ENCODE results near the gene KIF25.

The KIF25 gene

GRCh38 chr6:167980911-167981580, 16.4 kb upstream of the KIF25 start:
- DNase-seq (ENCODE audit: low spot score): no peak
- TF ChIP-seq, protein P1, sequence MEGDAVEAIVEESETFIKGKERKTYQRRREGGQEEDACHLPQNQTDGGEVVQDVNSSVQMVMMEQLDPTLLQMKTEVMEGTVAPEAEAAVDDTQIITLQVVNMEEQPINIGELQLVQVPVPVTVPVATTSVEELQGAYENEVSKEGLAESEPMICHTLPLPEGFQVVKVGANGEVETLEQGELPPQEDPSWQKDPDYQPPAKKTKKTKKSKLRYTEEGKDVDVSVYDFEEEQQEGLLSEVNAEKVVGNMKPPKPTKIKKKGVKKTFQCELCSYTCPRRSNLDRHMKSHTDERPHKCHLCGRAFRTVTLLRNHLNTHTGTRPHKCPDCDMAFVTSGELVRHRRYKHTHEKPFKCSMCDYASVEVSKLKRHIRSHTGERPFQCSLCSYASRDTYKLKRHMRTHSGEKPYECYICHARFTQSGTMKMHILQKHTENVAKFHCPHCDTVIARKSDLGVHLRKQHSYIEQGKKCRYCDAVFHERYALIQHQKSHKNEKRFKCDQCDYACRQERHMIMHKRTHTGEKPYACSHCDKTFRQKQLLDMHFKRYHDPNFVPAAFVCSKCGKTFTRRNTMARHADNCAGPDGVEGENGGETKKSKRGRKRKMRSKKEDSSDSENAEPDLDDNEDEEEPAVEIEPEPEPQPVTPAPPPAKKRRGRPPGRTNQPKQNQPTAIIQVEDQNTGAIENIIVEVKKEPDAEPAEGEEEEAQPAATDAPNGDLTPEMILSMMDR (IDR thresholded peaks at IDR 0.05; ENCODE audit: extremely low read depth, missing control alignments): no peak

GRCh38 chr6:167981916-167982462, 15.5 kb upstream of the KIF25 start:
- TF ChIP-seq, protein P1 (IDR thresholded peaks at IDR 0.05; ENCODE audit: extremely low read depth, missing control alignments): no peak
- DNase-seq (ENCODE audit: low spot score): no peak

- DNase-seq (ENCODE audit: low spot score): no peak
- TF ChIP-seq, protein P1 (IDR thresholded peaks at IDR 0.05; ENCODE audit: extremely low read depth, missing control alignments): no peak
Observed at GRCh38 chr6:167984144-167984719, 13.2 kb upstream of the KIF25 start.

- TF ChIP-seq, protein P1 (IDR thresholded peaks at IDR 0.05; ENCODE audit: extremely low read depth, missing control alignments): no peak
- no peak for DNase-seq (ENCODE audit: low spot score)
Observed at GRCh38 chr6:167984876-167985604, 12.4 kb upstream of the KIF25 start.

DNA sequence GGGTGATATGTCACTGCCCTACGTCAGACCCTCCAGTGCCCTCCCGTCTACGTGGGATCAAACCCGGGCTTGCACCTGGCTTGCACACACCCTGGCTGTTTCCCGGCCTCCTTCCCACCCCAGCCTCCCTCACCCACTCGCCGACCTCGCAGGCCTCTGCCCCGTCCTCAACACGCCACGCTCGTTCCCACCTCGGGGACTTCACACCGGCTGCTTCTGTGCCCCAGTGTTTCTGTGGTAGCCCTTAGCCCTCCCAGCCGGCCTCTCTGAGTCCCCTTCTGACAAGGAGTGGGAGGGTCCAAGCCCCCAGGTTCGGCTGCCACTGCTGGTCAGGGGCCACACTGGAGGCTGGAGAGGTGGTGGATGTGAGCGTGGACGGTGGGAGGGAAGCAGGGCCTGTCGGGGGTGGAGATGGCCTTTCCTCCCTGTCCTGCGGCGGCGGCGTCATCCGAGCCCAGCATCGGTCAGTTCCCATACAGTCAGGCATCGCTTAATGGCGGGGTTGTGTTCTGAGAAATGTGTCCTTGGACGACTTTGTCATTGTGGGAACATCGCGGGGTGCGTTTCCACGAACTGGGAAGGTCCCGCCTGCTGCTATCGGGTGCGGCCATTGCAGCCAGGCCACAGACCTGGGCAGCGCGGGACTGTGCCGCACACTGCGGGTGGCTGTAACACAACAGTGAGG, 11.4 kb upstream of the KIF25 start:
- TF ChIP-seq, protein P1 (IDR thresholded peaks at IDR 0.05; ENCODE audit: extremely low read depth, missing control alignments): no peak

GRCh38 chr6:167987396-167988153, 9.9 kb upstream of the KIF25 start:
- TF ChIP-seq, protein P1 (IDR thresholded peaks at IDR 0.05; ENCODE audit: extremely low read depth, missing control alignments): no peak
- no peak for DNase-seq (ENCODE audit: low spot score)

More for the DNA sequence above, 11.4 kb upstream of the KIF25 start:
- DNase-seq (ENCODE audit: low spot score): no peak
